Esophagus (tissue), 2 donors: ENCODE data around the gene PARP8. TPM values are rescaled to one million over a fixed set of nuclear protein-coding genes. Genes with fewer than 3 reads are reported as not detected.

Experiments
- H3K27ac ChIP-seq, 2 donors: one replicate each; pipeline ENCODE4 v1.5.1; 2013; ENCODE audit warnings: low read depth in 2 of 2, mild to moderate bottlenecking in 2 of 2, inconsistent platforms in 1 of 2, low read length in 1 of 2, moderate library complexity in 1 of 2
- H3K27me3 ChIP-seq, 2 donors: one replicate each; pipeline ENCODE4 v1.6.1; 2013; ENCODE audit warnings: low read length in 2 of 2, control low read depth in 1 of 2, mild to moderate bottlenecking in 1 of 2; ENCODE audit not compliant: insufficient read depth in 2 of 2, control insufficient read depth in 1 of 2
- H3K36me3 ChIP-seq, 2 donors: one replicate each; pipeline ENCODE4 v1.6.1; 2013; ENCODE audit warnings: low read length in 1 of 2; ENCODE audit not compliant: control insufficient read depth in 2 of 2, insufficient read depth in 2 of 2
- H3K4me1 ChIP-seq, 2 donors: one replicate each; pipeline ENCODE4 v1.6.1; 2013; ENCODE audit warnings: low read length in 1 of 2; ENCODE audit not compliant: control insufficient read depth in 2 of 2, insufficient read depth in 2 of 2
- H3K4me3 ChIP-seq, 2 donors: one replicate each; pipeline ENCODE4 v1.5.1; 2013; ENCODE audit warnings: low read length in 2 of 2, mild to moderate bottlenecking in 2 of 2, low read depth in 1 of 2, moderate library complexity in 1 of 2
- H3K9me3 ChIP-seq, 2 donors: one replicate each; pipeline ENCODE4 v1.6.1; 2013; ENCODE audit warnings: mild to moderate bottlenecking in 2 of 2, low read depth in 1 of 2, low read length in 1 of 2, moderate library complexity in 1 of 2; ENCODE audit not compliant: control insufficient read depth in 2 of 2, insufficient read depth in 1 of 2
- WGBS, 2 donors: extraction: QIAGEN DNeasy Blood & Tissue Kit; methylation state at CpG; one replicate each; pipeline ENCODE4 v1.1.7; 2013; 5-methylcytosine and 5-hydroxymethylcytosine counted together
- polyA plus RNA-seq, 2 donors: library from polyadenylated mRNA; stranded (reverse); fragments of 200-250 nt; gene quantifications; one replicate each; pipeline ENCODE4 v1.2.3, GENCODE V29; 2013
- donor health status: healthy with polysubstance abuse.
- donor health status: Bipolar disorder and iron deficiency.

PARP8 gene
- polyA plus RNA-seq, 2 donors, result 4.5 to 5.6 TPM

DNA sequence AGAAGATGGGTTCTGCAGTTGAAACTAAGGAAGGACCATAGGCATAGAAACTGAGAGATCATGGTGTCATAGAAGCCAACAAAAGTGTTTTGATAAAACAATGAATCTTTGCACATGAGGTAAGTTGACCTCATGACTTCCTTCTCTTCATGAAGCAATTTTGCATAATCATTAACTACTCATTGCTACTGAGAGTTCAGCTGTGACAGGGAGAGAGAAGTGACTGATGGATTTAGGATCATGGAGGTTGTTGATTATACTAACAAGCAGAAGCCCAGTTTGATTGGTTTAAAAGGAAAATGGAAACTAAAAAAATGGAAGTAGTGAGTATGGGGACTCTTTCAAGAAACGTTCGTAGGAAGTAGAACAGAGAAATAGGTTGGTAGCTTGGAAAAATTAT, 51.2 kb downstream of the PARP8 start:
- H3K27ac ChIP-seq, result no peak overlapping the region
- no peaks in the 10 kb centered on the region for H3K27me3 ChIP-seq
- H3K4me3 ChIP-seq, result no peak overlapping the region
- WGBS, 2 donors, result 74 to 86% methylated on average over 2 of the region's 2 CpGs
- peaks cover 0 to 2% of the 10 kb centered on the region in 2 donors for H3K4me1 ChIP-seq
- H3K36me3 ChIP-seq, result no peaks in the 10 kb centered on the region
- no peaks in the 10 kb centered on the region for H3K9me3 ChIP-seq

DNA sequence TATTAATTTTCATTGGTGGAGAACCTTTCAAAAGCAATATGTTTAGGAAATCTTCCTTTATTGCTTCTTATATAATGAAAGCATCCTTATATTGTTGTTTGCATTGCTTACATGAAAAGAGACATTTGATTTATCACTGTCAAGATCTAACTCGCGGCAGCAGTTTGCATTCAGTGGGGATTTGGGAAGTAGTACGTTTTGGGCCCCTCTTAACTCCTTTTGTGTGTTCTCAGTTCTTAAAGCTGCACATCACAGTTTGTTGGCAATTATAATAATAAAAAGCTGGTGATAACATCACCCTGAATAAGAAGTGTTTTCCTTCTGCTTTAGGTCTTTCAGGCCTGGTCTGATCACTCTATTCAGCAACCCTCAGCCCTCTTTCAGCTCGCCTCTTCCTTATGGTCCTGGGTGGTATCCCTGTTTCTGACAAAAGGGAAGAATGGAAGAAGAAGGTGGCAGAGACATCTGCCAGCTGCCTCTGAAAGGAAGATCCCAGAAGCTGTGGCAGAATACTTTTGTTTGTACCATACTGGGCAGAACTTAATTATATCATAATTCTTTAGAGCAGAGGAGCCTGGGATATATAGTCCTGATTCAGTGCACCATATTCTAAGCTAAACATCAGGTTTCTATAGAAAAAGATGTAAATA, 53.7 kb downstream of the PARP8 start:
- peaks cover 0 to 2% of the 10 kb centered on the region in 2 donors for H3K4me1 ChIP-seq
- H3K4me3 ChIP-seq, result no peak overlapping the region
- no peaks in the 10 kb centered on the region for H3K36me3 ChIP-seq
- no peaks in the 10 kb centered on the region for H3K9me3 ChIP-seq
- H3K27me3 ChIP-seq, result no peaks in the 10 kb centered on the region
- no peak overlapping the region for H3K27ac ChIP-seq
- WGBS, 2 donors, result 40 to 57% methylated on average over 4 of the region's 4 CpGs

DNA sequence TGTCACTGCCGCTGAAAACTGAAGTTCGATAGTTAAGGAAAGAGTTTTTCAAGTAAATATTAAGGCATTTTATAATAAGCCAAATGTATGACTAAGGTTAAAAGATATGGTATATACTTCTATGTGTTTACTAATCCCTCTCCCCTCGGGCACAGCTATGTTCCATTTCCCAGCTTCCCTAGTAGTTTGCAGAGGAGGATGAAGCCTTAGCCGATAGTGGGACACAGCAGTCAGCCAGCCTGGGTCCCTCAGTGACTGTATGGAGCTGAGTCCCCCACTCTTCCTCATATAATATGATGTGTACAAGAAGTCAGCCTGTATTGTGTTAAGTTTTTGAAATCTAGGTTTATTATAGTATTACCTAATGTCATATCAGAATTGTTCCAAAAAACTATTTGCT, 55.8 kb downstream of the PARP8 start:
- no peaks in the 10 kb centered on the region for H3K27me3 ChIP-seq
- H3K27ac ChIP-seq, result no peak overlapping the region
- H3K36me3 ChIP-seq, result no peaks in the 10 kb centered on the region
- H3K9me3 ChIP-seq, result no peaks in the 10 kb centered on the region
- H3K4me3 ChIP-seq, result no peak overlapping the region
- H3K4me1 ChIP-seq, result peaks cover 0 to 5% of the 10 kb centered on the region in 2 donors
- 48 to 78% methylated on average over 4 of the region's 4 CpGs for WGBS, 2 donors

DNA sequence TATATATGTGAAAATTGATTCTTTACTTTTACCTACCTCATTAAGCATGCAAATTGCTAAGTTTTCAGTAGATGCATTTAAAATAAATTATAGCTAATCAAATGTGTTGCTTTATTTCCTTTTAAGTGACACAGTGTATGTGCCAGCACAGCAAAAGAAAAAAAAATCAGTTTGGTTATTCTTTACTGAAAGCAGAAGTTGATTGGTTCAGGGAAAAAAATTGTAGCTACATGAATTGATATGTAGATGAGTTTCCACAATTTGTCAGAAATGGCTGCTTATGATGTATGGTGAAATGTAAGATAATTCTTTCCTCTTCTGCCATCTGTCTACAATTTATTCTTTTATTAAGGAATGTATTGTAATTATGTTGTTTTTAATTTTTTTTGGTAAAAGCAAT, 57.8 kb downstream of the PARP8 start:
- H3K36me3 ChIP-seq, result no peaks in the 10 kb centered on the region

DNA sequence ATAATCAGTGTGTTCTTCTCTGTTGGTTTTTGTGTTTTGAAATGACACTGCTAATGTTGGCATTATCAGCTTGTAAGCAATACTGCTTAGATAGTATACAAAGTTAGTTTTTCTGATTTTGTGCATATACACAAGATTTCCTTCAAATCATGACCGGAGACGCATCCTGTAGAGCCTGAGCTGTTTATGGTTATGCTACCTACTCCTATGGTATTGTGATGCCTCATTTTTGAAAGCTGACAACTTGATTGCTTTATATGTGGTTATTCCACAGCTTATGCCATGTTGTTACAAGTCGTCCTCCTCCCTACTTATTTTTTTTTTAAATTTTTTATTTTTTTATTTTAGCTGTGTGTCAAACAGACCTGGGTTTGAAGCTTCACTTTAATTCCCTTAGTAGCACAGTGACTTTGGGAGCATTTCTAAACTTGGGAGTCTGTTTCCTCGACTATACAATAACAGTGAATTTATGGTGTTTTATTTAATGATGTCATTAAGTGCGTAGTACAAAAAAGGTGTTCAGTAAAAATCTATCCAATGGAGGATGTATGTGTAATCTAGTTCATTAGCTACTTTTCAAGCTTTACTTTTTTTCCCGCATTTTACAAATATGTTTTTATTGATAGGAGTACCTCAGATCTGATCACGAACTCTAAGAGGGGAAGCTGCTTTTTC, 59.5 kb downstream of the PARP8 start:
- Histone ChIP-seq H3K36me3 (no peaks in the 10 kb centered on the region), H3K9me3 (no peaks in the 10 kb centered on the region), H3K27ac (no peak overlapping the region), H3K4me3 (no peak overlapping the region), H3K27me3 (no peaks in the 10 kb centered on the region), H3K4me1 (peaks cover 0 to 5% of the 10 kb centered on the region in 2 donors)
- 88 to 89% methylated on average over 7 of the region's 7 CpGs for WGBS, 2 donors

More for the DNA sequence above, 57.8 kb downstream of the PARP8 start:
- no peaks in the 10 kb centered on the region for H3K9me3 ChIP-seq
- H3K4me1 ChIP-seq, result peaks cover 0 to 5% of the 10 kb centered on the region in 2 donors
- no peak overlapping the region for H3K27ac ChIP-seq
- no peak overlapping the region for H3K4me3 ChIP-seq
- no peaks in the 10 kb centered on the region for H3K27me3 ChIP-seq

DNA sequence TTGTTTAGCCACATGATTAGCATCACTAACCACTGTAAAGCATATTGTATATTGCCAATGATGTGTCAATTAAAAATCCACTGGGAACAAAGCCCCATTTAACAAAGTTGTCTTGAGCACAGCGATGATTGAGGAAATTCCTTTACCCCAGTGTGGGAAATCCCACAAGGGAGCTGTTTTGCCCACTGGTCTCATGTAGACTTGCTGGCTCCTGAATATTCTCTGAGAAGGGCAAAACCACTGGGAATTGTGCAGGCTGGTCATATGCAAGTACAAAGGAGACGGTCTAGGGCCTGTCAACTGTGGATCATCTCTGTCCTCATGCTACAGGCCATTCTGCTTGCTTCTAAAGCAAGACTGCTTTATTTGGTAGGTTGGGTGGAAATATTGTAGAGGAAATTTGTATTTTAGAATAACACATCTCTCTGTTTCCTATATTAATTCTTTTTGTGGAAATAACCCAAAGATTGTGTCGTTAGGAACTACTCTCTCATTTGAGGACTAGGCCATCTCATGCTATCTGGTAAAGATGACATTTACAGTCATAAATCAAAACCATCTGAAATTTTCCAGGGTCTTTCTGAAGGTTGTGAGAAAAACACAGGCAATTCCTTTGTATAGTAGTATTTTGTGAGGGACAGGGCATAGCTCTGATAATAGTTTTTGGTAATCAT, 60.2 kb downstream of the PARP8 start:
- Histone ChIP-seq H3K4me3 (no peak overlapping the region), H3K4me1 (peaks cover 0 to 5% of the 10 kb centered on the region in 2 donors), H3K27ac (no peak overlapping the region), H3K36me3 (no peaks in the 10 kb centered on the region), H3K9me3 (no peaks in the 10 kb centered on the region), H3K27me3 (no peaks in the 10 kb centered on the region)
- WGBS, 2 donors, result 62 to 73% methylated on average over 3 of the region's 3 CpGs

DNA sequence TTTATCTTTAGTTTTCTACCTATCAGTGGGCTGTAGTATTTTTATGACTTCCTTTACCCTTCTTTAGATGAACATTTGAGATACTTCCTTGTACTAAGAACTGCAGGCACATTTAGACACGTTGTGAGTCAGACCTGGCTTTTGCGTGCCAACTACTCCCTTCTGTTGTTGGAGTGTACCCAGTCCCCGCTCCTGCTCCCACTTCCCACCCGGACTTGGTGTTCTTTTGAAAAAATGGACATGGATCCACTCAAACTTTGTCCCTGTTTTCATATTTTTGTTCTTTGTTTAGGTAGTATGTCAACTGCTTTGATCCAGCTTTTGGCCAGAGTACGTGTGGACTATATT, 60.7 kb downstream of the PARP8 start:
- 29 to 30% methylated on average over 5 of the region's 5 CpGs for WGBS, 2 donors

GRCh38 chr5:50727845-50728244, 61.4 kb downstream of the PARP8 start:
- 85 to 92% methylated on average over 2 of the region's 2 CpGs for WGBS, 2 donors
- Histone ChIP-seq H3K4me1 (peaks cover 0 to 3% of the 10 kb centered on the region in 2 donors), H3K4me3 (no peak overlapping the region), H3K27ac (no peak overlapping the region), H3K36me3 (no peaks in the 10 kb centered on the region), H3K27me3 (no peaks in the 10 kb centered on the region), H3K9me3 (no peaks in the 10 kb centered on the region)

More for the DNA sequence above, 60.7 kb downstream of the PARP8 start:
- H3K9me3 ChIP-seq, result no peaks in the 10 kb centered on the region
- no peaks in the 10 kb centered on the region for H3K36me3 ChIP-seq
- H3K27me3 ChIP-seq, result no peaks in the 10 kb centered on the region
- H3K4me3 ChIP-seq, result no peak overlapping the region
- H3K4me1 ChIP-seq, result peaks cover 0 to 5% of the 10 kb centered on the region in 2 donors
- H3K27ac ChIP-seq, result no peak overlapping the region

DNA sequence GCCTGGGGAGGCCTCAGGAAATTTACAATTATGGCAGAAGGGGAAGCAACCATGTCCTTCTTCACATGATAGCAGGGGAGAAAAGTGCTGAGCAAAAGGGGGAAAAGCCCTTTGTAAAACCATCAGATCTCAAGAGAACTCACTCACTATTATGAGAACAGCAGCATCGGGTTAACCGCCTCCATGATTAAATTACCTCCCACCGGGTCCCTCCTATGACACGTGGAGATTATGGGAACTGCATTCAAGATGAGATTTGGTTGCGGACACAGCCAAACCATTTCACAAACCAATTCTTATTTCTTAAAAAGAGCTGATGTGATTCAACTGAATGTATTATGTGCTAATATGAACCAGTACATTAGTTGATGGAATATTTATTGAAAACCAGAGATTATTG, 63.9 kb downstream of the PARP8 start:
- no peaks in the 10 kb centered on the region for H3K36me3 ChIP-seq
- no peaks in the 10 kb centered on the region for H3K9me3 ChIP-seq
- no peaks in the 10 kb centered on the region for H3K27me3 ChIP-seq
- H3K27ac ChIP-seq, result no peak overlapping the region
- H3K4me1 ChIP-seq, result peaks cover 0 to 3% of the 10 kb centered on the region in 2 donors
- no peak overlapping the region for H3K4me3 ChIP-seq
- 79 to 83% methylated on average over 5 of the region's 5 CpGs for WGBS, 2 donors
